OCI-LY7 (cell line): ENCODE measurements around the gene STK10. TPM values are rescaled to one million over a fixed set of nuclear protein-coding genes. Genes with fewer than 3 reads are reported as not detected.

ENCODE experiments used
- BruUV-seq: library from RNA; stranded (reverse); fragments of 400-500 nt; replicated peaks from 2 replicates; lab custom pipeline; 2021; lab: Mats Ljungman, UMichigan
- CTCF ChIA-PET: fragments of 300-600 bp; sonication (Branson Sonifier 250); formaldehyde crosslinking; loops from one replicate; lab custom pipeline; 2022; ENCODE audit warnings: antibody characterized with exemption; ENCODE audit not compliant: unreplicated experiment; lab: Charles Lee
- POLR2A ChIA-PET: fragments of 300-600 bp; sonication (Branson Sonifier 250); formaldehyde crosslinking; loops from one replicate; lab custom pipeline; 2022; ENCODE audit warnings: antibody characterized with exemption; lab: Charles Lee
- DNase-seq: peaks from one replicate; pipeline ENCODE4 v3.0.0-alpha.2; 2015; ENCODE audit warnings: low spot score
- H2AFZ ChIP-seq: fragments of 200-600 bp; sonication (generic), shearing (Covaris generic); 2 replicates; pipeline ENCODE4 v1.6.1; 2014; ENCODE audit warnings: mild to moderate bottlenecking, antibody characterized with exemption, low read length, moderate library complexity
- H3K27ac ChIP-seq: fragments of 200-600 bp; sonication (generic); 2 replicates; pipeline ENCODE4 v1.5.1; 2014; ENCODE audit warnings: mixed run types, low read depth, mild to moderate bottlenecking, moderate library complexity, low read length, inconsistent platforms; ENCODE audit not compliant: poor library complexity, severe bottlenecking
- H3K36me3 ChIP-seq: fragments of 200-600 bp; sonication (generic); 2 replicates; pipeline ENCODE4 v1.6.1; 2014; ENCODE audit warnings: mild to moderate bottlenecking, antibody characterized with exemption, low read length, moderate library complexity, mixed read lengths; ENCODE audit not compliant: insufficient read depth
- H3K4me1 ChIP-seq: fragments of 200-600 bp; sonication (generic); 2 replicates; pipeline ENCODE4 v1.5.1; 2014; ENCODE audit warnings: mild to moderate bottlenecking, low read length; ENCODE audit not compliant: insufficient read depth, poor library complexity, severe bottlenecking
- H3K4me2 ChIP-seq: fragments of 200-600 bp; sonication (generic); 2 replicates; pipeline ENCODE4 v1.6.1; 2014; ENCODE audit warnings: mild to moderate bottlenecking, low read length
- H3K4me3 ChIP-seq: fragments of 200-600 bp; sonication (generic); 2 replicates; pipeline ENCODE4 v1.5.1; 2014; ENCODE audit warnings: mild to moderate bottlenecking, low read depth, low read length; ENCODE audit not compliant: poor library complexity, severe bottlenecking
- H3K79me2 ChIP-seq: fragments of 200-600 bp; sonication (generic); 2 replicates; pipeline ENCODE4 v1.6.1; 2016; ENCODE audit warnings: low read depth, mild to moderate bottlenecking, low read length, moderate library complexity, mixed read lengths; ENCODE audit not compliant: insufficient read depth
- H3K9me2 ChIP-seq: fragments of 200-600 bp; sonication (generic); 2 replicates; pipeline ENCODE4 v1.6.1; 2016; ENCODE audit warnings: mild to moderate bottlenecking, low read length, mixed read lengths; ENCODE audit not compliant: insufficient read depth
- H3K9me3 ChIP-seq: fragments of 200-600 bp; sonication (generic); 2 replicates; pipeline ENCODE4 v1.6.1; 2014; ENCODE audit warnings: mild to moderate bottlenecking, mixed run types, low read length, mixed read lengths
- H4K20me1 ChIP-seq: fragments of 200-600 bp; sonication (generic); 2 replicates; pipeline ENCODE4 v1.6.1; 2014; ENCODE audit warnings: mild to moderate bottlenecking, antibody characterized with exemption, low read length, moderate library complexity, mixed read lengths; ENCODE audit not compliant: insufficient read depth
- CTCF ChIP-seq: fragments of 200-600 bp; sonication (generic); conservative IDR thresholded peaks from 2 replicates; pipeline ENCODE4 v1.5.1; 2014; ENCODE audit warnings: mild to moderate bottlenecking, antibody characterized with exemption, low read length, moderate library complexity, mixed read lengths
- EZH2phosphoT487 ChIP-seq: fragments of 200-600 bp; sonication (generic); IDR thresholded peaks from 2 replicates; pipeline ENCODE4 v1.6.1; 2018; ENCODE audit warnings: low read depth, borderline replicate concordance, mild to moderate bottlenecking, mixed run types, antibody characterized with exemption, low read length, moderate library complexity, mixed read lengths
- intact Hi-C: fragments of 100-400 bp; cut with micrococcal nuclease; formaldehyde crosslinking; loops from one replicate; pipeline ENCODE4 v1.10.0; 2022; ENCODE audit not compliant: unreplicated experiment
- total RNA-seq, 2 experiments: library from RNA; depleted of rRNA in 1 of 2; stranded (reverse); fragments of >200 nt in 1 of 2; shearing (Covaris generic) in 1 of 2; gene quantifications; 2 replicates each; pipeline ENCODE4 v1.2.3, GENCODE V29; 2014 to 2022

The STK10 gene
- total RNA-seq, 2 experiments from 2014 or later = 53.7 to 89.7 TPM

GRCh38 chr5:172189693-172190296 is 1.8 kb upstream of the STK10 start:
- POLR2A ChIA-PET = interaction anchor here (0.6 to 2.1 kb wide), 11 partner anchors 15 to 1426 kb away, joined by 3 to 17 read pairs (median 4); partner anchors contain the start of gene FBXW11

GRCh38 chr5:172188893-172189692 is 1.1 kb upstream of the STK10 start:
- Histone ChIP-seq H3K4me3 (peak overlapping the region; percentile 97), H3K4me1 (peaks cover 26% of the 10 kb centered on the region), H2AFZ (peak overlapping the region; percentile 74; the same call in 1 of the 2 replicates), H4K20me1 (peaks cover 3% of the 10 kb centered on the region; the same call in 1 of the 2 replicates), H3K9me2 (no peaks in the 10 kb centered on the region), H3K79me2 (peaks cover 36% of the 10 kb centered on the region), H3K4me2 (peak overlapping the region; percentile 93), H3K27ac (no peak overlapping the region), H3K9me3 (no peaks in the 10 kb centered on the region), H3K36me3 (peaks cover 18% of the 10 kb centered on the region)
- ChIA-PET CTCF (interaction anchor here (0.5 to 2.4 kb wide), 12 partner anchors 11 to 137 kb away, joined by 3 to 13 read pairs (median 4); no protein-coding TSS in a partner anchor), POLR2A (interaction anchor here (0.6 to 2.1 kb wide), 19 partner anchors 10 to 1427 kb away, joined by 3 to 17 read pairs (median 4); partner anchors contain the start of gene FBXW11)
- TF ChIP-seq CTCF (no peak; the same call in 1 of the 2 replicates), EZH2phosphoT487 (no peak)
- intact Hi-C loops = loop anchor here (1.0 to 5.0 kb wide), 8 partner anchors 14 to 277 kb away; partner anchors contain the start of genes FBXW11 and UBTD2
- BruUV-seq = no TSS peak
- no peak for DNase-seq

More at GRCh38 chr5:172189693-172190296, 1.8 kb upstream of the STK10 start:
- H3K9me3 ChIP-seq = no peaks in the 10 kb centered on the region
- peaks cover 29% of the 10 kb centered on the region for H3K79me2 ChIP-seq
- peaks cover 11% of the 10 kb centered on the region for H3K36me3 ChIP-seq
- no peaks in the 10 kb centered on the region for H3K9me2 ChIP-seq
- no TSS peak for BruUV-seq
- H3K4me1 ChIP-seq = peaks cover 25% of the 10 kb centered on the region
- CTCF ChIA-PET = interaction anchor here (0.6 to 2.4 kb wide), 6 partner anchors 10 to 136 kb away, joined by 3 to 13 read pairs (median 4); no protein-coding TSS in a partner anchor
- no peak for DNase-seq
- H4K20me1 ChIP-seq = peaks cover 3% of the 10 kb centered on the region; the same call in 1 of the 2 replicates
- H2AFZ ChIP-seq = no peak overlapping the region
- TF ChIP-seq CTCF (no peak), EZH2phosphoT487 (no peak)
- intact Hi-C loops = loop anchor here (2.0 to 5.0 kb wide), 4 partner anchors 93 to 277 kb away; partner anchors contain the start of genes FBXW11 and UBTD2
- no peak overlapping the region for H3K4me2 ChIP-seq
- H3K27ac ChIP-seq = no peak overlapping the region
- H3K4me3 ChIP-seq = no peak overlapping the region
